NCI-H460 (cell line): ENCODE results near the gene FAM151B. TPM values are rescaled to one million over a fixed set of nuclear protein-coding genes. Genes with fewer than 3 reads are reported as not detected.
"Not testable (repeated sequence)": the region's sequence is repeated elsewhere in the genome, so short reads cannot be mapped to it uniquely, and the experiment has no call there.

Source experiments
- DNase-seq: peaks from one replicate; pipeline ENCODE4 v3.0.0-alpha.2; 2016; ENCODE audit warnings: low read depth; ENCODE audit errors: extremely low read depth
- total RNA-seq: library from RNA; depleted of rRNA; stranded (reverse); fragments of >200 nt; shearing (Covaris generic); gene quantifications from 2 replicates; pipeline ENCODE4 v1.2.3, GENCODE V29; 2014

The FAM151B gene
- total RNA-seq, 1 experiment from 2014 or later, result 2.3 TPM

DNA sequence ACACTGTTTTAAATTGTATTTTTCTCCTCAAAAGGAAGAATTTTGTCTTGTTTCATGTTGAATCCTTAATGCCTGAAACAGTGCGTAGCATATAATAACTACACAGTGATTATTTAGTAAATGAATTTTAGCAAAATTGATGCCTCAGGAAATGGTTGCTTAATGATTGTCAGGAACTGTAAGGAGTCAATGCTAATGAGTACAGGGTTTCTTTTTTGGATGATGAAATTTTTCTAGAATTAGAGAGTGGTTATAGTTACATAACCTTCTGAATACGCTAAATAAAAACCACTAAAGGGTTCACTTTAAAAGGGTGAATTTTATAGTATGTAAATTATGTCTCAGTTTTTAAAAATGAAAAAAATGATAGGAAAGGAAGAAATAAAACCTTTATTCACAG is 14.9 kb downstream of the FAM151B start:
- DNase-seq, result no peak

DNA sequence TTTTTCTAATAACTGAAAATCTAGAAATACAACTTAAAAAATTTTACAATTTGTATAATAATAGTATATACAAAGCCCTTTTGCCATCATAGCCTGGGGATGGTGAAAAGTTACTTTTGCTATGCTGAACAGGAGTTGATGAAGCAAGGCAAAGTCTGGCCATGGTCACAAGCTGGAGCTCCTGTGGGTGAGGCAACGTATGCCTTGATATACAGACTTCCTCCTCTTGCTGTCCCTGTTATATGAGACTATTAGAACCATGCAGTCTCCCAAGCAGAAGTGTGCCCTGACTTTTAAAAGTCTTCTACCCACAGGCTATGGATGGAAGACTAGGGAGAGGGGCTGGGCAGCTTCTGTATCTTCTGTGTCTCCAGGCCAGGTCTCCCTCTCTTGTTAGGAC is 15.7 kb downstream of the FAM151B start:
- DNase-seq, result no peak

DNA sequence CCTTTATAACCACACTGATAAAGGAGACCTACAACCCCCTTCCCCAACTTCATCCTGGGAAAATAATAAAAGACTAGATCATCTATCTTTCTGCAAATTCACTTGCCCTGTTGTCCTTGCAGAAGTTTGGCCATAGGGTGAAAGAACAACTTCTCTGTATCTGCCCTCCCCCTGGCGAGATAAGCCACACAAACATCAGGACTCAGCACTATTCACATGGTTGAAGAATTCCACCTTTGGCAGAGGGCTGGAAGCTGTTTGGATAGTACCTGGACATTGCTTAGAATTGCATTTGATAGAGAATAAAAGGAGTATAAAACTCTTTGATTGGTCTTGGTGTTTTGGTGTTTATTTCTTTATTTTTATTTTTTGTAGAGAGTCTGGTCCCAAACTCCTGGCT is 16.9 kb downstream of the FAM151B start:
- DNase-seq, result no peak

DNA sequence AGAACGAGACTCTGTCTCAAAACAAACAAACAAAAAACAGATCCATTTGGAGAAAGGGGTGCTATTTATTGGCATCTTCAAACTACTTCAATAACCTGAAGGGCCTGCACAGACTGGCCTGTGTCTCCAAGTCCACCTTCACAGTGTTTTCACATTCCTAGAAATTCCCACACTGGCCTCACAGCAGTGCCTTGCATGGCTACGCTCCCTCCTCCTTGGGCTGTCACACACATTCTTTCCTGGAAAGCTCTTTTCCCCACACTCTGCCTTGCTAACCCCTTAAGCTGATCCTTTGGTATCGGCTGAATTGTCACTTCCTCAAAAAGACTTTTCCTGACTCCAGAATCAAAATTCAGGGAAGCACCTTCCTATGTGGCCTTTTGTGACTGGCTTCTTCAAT is 19.8 kb downstream of the FAM151B start:
- DNase-seq, result no peak

DNA sequence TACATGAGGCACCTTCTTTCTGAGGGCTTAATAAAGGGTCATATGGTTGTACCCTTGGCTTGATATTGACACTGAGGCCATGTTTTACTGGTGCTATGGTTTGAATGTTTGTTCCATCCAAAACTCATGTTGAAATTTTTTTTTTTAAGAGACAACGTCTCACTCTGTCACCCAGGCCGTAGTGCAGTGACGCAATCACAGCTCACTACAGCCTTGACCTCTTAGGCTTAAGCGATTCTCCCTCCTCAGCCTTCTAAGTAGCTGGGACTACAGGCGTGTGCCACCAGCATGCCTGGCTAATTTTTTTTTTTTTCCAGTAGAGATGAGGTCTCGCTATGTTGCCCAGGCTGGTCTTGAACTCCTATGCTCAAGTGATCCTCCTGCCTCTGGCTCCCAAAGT is 20.9 kb downstream of the FAM151B start:
- no peak for DNase-seq

DNA sequence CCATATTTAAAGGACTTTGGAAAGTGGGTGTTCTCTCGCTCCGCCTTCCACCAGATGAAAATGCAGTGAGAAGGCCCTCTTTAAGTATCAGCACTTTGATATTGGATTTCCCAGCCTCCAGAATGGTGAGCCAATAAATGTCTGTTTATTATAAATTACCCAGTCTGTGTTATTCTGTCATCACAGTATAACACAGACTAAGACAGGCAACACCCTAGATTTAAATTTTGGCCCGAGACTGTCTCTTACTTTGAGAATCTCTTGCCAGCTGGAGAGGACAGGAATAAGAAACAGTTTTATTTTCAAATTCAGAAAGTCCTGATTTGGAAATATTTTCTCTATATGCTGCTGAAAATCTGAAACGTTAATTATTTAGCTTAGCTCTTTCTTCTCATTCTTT is 21.5 kb downstream of the FAM151B start:
- DNase-seq, result no peak

DNA sequence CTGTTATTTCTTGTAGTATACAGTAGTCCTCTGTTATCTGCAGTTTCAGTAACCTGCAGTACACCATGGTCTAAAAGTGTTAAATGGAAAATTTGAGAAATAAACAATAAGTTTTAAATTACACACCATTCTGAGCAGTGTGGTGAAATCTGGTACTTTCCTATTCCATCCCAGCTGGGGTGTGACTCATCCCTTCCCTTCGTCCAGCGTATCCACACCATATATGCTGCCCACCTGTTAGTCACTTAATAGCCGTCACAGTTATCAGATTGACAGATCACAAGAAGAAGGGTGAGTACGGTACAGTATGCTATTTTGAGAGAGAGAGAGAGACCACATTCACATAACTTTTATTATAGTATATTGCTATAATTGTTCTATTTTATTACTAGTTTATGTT is 28.9 kb downstream of the FAM151B start:
- DNase-seq, result no peak

DNA sequence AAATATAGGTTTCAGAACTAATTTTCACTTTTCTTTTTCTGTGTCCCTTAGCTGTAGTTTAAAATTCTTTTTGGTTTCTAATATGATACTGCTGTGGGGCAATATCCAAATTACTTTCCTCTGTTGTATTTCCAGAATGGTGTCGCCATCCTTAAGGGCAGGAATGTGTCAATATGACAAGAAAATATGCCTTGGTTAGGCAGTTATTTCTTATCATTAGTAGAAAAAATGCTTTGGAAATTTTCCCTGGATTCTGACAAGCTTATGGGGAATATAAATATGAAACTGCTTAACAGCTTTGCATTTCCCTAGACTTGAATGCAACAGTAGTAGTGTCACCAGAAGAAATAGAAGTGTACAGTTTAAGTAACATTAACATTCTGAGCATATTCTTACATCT is 52.8 kb downstream of the FAM151B start:
- DNase-seq, result no peak

DNA sequence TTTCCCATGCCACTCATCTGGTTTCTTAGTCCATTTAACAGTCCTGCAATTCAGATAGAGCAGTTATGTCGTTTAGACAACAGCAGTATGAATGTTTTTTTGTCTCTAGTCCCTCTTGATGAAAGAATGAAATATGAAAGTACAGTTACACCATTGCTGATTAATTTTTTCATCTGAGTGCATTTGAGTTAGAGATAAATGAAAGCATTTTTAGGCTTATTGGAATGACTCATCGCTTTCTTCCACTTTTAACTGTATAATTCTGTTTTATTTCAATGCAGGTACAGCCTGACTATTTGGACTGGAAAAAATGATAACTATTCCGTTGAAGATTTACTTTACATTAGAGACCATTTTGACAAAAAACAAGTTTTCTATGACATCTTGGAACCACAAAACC is 53.5 kb downstream of the FAM151B start:
- no peak for DNase-seq

DNA sequence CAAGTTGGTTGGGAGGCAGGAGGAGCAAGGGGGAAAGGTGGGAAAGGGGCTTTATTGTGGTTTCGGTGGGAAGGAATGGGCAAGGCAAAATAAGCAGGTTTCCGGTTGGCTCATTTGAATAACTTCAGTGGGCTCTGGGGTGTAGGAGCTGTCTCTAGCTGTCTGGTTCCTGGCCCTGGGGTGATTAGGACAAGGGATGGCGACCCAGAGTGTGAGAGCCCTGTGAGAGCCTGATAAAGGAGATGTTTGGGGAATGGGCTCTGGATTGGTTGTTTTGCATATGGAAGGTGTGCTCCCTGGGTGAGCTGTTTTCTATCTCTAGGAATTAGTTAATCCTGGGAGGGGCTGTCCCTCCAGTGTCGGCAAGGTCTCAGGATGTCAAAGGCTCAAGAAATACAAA is 66.7 kb downstream of the FAM151B start:
- DNase-seq, result no peak

DNA sequence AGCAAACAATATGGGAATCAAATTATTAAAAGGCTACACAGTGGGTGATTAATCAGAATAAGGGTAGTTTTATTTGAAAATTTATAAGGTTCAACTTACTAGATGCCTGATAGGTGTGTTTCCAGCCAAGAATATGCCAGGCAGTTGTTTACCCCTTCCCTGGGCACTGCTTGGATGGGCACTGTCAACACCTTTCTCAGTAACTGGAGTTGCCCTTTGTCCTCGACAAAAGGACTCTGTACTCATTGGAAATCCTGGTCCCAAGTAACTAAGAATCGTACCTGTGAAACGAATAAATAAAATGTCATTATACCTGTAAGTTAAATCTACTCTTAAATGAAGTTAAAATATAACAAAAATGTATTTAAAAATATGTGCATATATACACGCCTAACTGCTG is 67.2 kb downstream of the FAM151B start:
- no peak for DNase-seq

DNA sequence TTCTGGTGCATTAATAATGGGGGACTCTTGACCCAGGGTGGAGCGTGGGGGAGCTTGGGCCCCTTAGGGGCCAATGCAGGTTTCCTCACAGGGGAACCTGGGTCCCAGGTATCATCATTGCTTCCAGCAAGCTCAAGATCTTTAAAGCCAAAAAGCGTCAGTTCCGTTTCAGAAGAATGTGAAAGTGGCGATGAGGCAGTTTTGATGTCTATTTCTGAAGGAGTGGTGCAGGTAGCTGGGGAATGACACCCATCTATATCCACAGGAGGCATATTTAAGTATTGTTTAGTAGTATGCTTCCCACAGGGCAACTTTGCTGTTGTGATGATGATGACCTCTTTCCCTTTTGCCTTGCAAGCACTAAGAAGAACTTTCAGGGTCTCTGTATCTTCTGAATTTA is 71.3 kb downstream of the FAM151B start:
- DNase-seq, result no peak

DNA sequence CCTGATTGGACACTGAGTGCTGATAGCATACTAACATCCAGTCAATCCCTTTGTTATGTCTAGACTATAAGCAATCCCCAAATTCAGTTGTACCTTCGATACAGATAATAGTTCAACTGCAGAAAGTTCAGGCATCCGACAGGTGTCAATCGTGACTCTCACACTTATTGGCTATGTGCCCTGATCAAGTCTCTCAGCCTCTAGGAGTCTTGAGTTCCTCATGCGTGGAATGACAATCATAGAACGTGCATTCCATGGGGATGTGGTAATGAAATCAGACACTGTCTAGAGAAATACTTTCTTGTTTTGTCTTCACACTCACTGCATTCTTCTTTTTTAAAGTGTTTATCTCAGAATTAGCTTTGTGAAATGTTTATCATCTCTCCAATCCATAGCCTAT is 77.4 kb downstream of the FAM151B start:
- DNase-seq, result no peak

DNA sequence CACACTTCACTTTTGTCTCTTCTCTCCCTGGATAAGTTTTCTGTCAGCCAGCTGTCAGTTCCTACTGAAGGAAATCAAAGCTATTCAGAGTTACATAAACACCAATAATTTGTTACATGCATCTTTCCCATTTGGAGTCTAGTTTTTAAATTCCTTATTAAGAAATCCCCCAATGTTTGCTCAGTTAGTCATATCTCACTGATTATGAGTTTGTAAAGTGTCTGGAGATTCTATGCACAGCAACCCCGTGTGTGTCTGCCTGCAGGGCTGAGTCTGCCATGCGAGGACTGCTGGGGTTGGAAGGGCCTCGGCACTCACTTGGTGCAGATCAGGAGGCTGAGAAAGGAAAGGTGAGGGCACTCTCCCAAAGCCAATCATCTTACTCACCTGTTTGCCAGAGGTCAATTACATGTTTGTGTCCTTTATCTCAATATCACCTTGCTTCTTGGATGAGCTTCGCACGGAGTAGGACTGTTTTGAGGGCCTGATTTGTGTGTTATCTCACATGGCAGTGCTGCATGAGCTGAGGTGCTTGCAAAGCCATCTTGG is 78.9 kb downstream of the FAM151B start:
- no peak for DNase-seq

DNA sequence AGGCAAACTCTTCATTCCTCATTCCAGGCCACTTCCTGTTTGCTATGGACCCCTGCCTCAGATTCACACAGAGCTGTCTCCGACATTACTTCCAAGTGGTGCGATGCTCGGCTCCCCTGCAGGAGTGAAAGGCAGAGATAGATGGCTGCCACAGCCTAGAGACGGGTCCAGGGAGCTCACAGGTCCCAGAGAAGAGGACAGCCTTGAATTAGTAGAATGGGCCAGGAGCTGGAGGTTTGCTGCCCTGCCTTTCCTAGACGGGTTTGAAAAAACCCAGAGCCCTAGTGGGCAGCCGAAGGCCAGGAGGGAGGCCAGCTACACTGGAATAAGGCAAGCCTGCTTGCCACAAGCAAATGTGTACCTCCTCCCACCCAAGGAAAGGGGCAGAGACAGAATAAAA is 80.4 kb downstream of the FAM151B start:
- DNase-seq, result no peak

DNA sequence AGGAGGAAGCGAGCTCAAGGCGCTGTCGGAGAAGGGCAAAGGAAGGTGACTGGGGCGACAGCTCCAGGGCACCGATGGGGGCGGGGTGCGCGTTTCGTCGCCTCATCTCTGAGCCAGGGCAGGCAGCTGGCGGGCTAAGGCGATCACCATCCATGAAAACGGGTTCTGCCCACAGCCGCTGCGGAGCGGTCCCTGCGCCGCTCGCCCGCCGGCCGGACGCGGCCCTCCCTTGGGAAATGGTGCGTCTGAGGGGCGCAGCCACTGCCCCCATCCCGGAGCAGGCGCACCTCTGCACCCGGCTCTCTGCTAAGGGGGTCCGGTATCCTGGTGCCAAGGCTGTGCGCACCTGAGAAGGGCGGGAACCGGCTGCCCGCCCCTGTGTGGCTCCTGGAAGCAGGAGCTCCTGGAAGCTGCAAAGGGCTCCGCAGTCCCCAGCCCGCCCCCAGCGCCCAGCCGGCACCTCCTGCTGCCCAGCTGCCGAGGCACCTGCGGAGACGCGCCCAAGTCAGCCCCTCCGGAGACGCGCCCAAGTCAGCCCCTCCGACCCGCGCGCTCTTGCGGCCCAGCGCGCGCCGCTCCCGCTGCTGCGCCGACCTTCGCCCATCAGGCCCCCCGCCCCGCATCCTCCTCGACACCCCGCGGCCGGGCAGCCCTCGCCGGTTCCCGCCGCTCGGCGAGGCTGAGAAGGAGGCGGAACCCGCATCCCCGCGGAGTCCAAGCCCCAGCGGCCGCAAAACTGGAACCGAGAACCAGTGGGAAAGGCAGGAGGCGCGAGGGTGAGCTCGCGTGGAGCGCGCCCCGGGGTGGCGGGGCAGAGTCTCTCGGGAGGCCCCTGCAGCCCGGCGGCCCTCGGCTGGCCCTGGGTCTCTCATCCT is 81.4 kb downstream of the FAM151B start:
- DNase-seq, result no peak

DNA sequence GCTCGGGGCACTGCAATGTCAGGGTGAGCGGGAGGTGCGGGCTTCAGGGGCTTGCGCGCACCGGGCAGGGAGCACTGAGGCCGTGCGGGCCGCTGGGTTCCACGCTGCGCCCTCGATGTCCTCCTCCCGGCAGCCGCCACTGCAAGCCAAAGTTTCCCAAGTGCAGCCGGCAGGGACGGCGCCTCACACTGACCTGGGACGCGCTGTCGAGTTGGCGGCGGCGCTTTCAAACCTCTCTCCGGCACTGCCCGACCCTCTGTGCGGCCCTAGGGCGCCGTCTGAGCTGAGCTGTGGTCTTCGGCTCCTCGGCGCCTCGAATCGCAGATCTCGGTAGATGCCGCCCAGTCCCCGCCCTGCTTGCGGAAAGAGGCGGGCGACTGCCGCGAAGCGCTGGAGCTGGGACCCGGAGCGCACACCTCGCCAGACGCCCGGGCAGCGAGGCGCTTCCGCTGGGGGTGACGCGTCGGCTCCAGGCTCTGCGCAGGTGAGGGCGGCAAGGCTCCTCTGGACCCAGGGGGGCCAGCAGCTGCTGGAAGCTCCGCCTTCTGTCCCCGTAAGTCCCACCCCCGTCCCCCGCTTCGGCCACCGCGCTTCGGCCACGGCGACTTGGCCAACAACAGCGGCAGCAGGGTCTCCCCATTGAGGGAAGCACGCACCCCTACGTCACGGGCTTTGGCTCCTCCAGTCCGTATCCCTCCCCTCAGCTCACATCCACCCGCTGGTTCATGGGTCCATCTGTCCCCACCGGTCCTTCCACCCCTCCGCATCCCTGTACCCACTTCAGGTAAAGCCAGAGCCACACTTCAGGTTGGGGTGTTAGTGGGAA is 82.3 kb downstream of the FAM151B start, which contains the start of gene ANKRD34B:
Gene ANKRD34B (minus strand): TSS at position 320 of the 826 bp plus-strand sequence. CDS start 10,261 bp downstream, outside the sequence.
- no peak for DNase-seq

DNA sequence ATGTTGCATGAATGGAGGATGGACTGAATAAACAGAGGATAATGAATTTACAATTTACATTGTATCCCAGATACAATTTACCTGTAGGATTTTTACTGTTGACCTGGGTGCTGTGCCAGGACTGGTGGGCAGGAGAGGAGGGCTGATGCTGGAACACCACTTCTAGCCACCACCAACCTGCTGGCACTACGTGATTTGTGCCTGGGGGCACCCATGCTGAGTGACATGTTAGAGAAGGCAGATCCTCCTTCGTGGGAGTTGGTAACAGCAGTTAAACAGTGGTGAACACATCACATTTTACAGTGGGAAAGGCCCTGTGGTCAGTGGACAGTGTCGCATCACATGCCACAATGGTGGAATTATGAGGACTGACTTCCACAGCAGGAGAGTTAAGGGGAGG is 85.2 kb downstream of the FAM151B start:
- no peak for DNase-seq

DNA sequence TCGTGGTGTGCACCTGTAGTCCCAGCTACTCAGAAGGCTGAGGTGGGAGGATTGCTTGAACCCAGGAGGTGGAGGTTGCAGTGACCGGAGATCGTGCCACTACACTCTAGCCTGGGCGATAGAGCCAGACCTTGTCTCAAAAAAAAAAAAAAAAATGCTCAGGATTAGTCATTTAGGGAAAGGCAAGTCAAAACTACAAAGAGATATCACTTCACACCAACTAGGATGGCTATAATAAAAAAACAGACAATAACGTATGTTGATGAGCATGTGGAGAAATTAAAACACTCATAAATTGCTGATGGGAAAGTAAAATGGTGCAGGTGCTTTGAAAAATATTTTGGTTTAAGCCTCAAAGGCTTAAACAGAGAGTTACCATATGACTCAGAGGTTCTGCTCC is 88.5 kb downstream of the FAM151B start:
- DNase-seq, result no peak

DNA sequence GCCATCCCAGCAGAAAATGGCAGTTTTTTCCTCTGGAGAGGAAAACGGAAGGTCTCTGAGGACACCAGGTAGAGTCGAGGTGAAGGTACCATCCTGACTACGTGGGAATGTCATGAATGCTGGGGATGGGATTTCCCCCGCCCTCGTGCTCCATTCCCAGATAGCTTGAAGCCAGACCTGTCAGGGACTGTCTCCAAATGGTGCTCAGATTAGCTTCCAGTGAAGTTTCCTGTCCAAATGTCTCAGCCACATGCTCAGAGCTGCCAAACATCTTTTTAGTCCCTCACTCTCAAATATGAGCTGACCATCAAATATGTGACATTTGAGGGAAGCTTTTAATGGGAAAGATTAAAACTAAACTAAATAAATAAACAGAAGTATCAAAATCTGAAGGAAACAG is 89.8 kb downstream of the FAM151B start:
- DNase-seq, result no peak

DNA sequence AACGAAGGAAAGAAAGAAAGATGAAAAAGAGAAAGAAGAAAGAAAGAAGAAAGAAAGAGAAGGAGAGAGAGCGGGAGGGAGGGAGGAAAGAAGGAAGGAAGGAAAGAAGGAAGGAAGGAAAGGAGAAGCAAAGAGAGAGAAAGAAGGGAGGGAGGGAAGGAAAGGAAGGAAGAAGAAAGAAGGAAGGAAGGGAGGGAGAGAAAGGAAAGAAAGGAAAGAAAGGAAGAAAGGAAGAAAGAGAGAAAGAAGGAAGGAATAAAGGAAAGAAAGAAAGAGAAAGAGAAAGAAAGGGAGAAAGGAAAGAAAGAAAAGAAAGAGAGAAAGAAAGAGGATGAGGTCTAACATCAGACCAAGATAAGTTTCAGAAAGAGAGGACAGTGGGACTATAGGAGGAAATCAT is 91.2 kb downstream of the FAM151B start:
- no peak for DNase-seq

DNA sequence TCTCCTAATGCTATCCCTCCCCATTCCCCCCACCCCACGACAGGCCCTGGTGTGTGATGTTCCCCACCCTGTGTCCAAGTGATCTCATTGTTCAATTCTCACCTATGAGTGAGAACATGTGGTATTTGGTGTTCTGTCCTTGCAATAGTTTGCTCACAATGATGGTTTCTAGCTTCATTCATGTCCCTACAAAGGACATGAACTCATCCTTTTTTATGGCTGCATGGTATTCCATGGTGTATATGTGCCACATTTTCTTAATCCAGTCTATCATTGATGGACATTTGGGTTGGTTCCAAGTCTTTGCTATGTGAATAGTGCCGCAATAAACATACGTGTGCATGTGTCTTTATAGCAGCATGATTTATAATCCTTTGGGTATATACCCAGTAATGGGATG is 92.4 kb downstream of the FAM151B start:
- not testable (repeated sequence) for DNase-seq
